NOMO-1 treated with DMSO at 0.1 percent for 48 hours (cell line): Measurements from ENCODE around the gene MGMT.

Experiments used
- DNase-seq: peaks from one replicate; lab custom pipeline; 2025; ENCODE audit not compliant: unreplicated experiment; lab: John Stamatoyannopoulos, UW

Gene MGMT

DNA sequence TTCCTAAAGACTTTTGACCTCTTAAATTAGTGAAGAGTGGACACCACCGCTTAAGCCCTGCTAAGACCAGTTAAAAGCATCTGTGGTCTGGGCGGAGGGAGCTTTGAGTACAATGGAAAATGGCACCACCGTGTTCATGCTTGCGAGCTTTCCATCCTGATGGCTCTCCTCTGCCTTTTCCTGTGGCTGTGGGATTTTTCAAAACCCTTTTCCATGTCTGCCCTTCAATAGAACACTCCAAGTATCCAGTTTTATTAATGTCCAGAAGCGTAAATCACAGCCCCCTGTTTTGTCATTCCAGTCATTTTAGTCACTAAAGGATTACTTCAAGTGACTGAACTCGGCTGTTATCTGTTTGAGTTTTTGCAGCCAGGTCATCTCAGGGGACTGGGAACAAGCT lies 181.8 kb downstream of the MGMT start:
- DNase-seq, result no peak

DNA sequence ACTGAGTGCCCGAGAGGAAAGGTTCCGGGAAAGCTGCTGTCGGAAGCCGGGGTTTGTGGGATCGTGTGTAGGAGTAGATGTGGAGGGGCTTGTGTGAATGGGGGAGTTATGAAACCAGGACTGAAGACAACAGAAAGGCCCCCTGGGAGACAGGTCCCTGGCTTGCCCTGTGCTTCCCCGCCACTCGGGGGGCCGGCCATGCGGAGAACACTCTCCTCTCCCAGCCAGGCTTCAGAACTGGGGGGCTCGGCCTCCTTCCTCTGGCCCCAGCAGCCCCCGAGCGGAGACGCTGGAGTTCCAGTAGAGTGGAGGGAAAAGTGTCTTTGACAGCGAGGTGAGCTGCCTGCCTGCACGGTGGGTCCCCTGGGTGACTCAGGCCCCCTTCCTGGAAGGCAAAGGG lies 185.0 kb downstream of the MGMT start:
- no peak for DNase-seq

- no peak for DNase-seq
Measured at GRCh38 chr10:129652521-129653201, 185.6 kb downstream of the MGMT start.

GRCh38 chr10:129653428-129653827 lies 186.4 kb downstream of the MGMT start:
- no peak for DNase-seq

DNA sequence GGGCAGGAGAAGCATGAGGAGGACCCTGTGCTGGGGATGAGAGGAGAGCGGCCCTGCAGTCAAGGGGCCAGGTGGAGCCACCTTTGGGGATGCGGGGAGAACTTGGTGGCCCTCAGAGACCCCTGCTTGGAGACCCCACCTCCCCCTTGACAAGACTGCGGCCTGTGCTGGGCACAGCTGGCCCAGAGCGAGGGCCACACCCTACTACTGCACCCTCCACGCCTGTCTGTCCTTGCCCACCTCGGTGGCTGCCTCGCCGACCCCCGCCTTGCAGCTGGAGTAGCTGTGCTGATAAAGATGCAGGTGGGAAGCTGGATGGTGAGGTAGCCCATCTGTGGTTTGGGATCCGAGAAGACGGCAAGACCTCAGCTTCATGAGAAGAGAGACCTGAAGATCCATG lies 186.8 kb downstream of the MGMT start:
- DNase-seq, result no peak

GRCh38 chr10:129654461-129654860 lies 187.4 kb downstream of the MGMT start:
- DNase-seq, result no peak

DNA sequence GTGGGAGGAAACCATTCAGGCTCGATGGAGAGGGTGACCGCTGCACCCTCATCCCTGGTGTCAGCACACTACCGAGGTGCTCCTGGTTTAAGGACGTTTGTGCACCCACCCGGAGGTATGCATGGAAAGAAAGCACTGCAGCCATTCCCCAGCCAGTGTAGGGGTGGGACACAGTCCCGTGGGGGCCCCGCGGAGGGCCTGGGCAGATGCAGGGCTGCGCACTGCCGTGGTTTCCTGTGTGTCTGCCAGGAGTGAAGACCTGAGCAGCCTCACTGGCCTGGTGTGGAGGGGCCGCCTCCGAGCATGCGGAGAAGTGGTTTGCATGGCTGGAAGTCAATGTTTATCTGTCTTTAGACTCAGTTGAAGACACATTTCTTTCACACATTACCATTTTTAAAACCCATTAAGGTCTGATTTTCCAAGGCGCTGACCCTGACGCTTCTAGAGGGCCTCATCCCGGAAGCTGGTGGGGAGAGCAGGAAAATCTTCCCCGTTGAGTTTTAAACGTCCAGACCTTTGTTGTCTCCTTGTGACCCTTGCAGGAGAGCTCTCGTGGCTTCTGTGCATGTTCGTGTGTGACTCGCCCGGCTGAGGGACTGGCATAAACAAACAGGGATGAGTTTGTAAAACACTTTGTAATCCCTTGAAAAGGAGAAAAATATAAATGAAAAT lies 188.1 kb downstream of the MGMT start:
- DNase-seq, result no peak

DNA sequence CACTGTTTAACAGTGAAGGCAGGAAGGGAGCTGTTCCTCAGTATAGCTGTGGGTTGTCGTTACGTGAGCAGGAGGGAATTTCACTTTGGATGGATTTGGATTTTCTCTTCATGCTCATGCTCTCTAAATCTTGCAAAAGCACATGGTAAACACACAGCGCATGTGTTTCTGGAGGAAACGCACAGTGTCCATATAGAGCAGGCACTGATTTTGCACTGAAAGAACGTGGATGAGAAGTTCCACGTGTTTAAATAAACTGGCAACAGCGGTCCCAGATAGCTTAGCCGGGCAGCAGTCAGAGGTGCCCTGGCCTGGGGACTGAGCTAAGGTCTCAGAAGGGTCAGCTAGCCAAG lies 188.6 kb downstream of the MGMT start:
- no peak for DNase-seq

DNA sequence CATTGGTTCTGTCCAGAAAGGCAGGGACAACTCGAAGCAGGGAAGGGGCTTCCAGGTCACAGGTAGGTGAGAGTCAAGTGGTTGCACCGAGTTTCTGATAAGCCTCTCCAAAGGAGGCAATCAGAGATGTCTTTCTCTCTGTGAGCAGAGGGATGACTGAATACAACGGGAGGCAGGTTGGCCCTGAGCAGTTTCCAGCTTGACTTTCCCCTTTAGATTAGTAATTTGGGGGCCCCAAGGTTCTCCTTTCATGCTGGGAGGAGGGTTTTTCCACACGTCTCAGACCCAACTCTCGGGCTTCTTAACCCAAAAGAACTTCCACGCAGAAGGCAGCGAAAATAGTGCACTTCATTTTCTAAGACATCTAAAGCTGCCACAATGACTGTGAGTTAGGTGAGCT lies 189.6 kb downstream of the MGMT start:
- DNase-seq, result no peak

GRCh38 chr10:129657297-129658017 lies 190.4 kb downstream of the MGMT start:
- no peak for DNase-seq

- DNase-seq, result no peak
Measured at GRCh38 chr10:129658376-129659072, 191.5 kb downstream of the MGMT start.

- peak; percentile 95 for DNase-seq
Measured at GRCh38 chr10:129659508-129660268, 192.6 kb downstream of the MGMT start.

- DNase-seq, result no peak
Measured at GRCh38 chr10:129660569-129660968, 193.5 kb downstream of the MGMT start.

GRCh38 chr10:129662426-129662825 lies 195.4 kb downstream of the MGMT start:
- no peak for DNase-seq

DNA sequence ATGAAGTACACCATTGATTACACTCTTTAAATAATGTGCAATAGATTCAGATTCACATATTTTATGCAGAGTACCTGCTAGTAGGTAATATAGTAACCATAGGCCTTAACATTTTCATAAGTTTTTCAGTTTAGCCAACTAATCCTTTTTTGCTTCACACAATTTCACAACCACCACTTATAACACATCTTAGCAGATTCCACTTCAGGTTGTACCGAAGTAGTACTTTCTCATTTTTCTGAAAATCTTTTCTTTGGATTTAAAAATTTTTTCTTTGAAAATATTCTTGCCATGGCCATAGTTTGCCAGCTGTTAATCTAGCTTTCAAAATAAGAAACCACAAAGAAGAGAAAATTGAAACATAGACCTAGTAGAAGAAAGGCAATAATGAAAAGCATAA lies 203.1 kb downstream of the MGMT start:
- DNase-seq, result no peak

- no peak for DNase-seq
Measured at GRCh38 chr10:129673292-129673691, 206.3 kb downstream of the MGMT start.

DNA sequence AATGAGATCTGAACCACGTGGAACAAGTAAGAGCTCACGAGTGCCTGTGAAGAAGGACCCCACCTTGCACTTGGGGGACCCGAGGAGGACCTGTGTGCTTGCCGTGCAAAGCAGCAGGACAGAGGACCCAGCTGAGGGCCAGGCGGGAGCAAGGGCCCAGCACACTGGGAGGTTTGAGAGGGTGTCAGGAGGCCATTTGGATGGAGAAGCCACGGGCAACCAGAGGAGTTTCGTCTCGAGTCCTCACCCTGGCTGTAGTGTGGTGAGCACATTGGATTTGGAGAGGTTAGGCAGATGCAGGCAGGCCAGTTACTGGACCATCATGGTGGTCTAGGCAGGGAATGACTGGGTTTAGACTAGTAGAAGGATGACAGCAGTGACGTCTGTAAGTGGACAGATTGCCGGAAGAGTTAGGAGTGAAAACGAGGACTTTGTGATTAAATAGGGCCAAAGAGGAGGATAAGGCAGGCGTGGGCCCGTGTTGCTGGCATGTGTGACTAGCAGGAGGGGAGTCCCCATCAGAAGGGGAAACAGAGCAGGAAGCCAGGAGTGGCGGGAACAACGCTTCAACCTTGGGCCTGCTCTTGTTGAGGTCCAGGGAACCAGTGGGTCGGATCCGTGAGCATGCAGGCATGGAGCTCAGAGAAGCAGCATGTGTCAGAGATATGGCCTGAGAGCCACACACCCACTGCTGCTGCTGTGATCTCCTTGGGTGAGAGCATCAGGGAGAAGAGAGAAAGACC lies 208.2 kb downstream of the MGMT start:
- DNase-seq, result no peak

- DNase-seq, result no peak
Measured at GRCh38 chr10:129676014-129676413, 209.0 kb downstream of the MGMT start.

DNA sequence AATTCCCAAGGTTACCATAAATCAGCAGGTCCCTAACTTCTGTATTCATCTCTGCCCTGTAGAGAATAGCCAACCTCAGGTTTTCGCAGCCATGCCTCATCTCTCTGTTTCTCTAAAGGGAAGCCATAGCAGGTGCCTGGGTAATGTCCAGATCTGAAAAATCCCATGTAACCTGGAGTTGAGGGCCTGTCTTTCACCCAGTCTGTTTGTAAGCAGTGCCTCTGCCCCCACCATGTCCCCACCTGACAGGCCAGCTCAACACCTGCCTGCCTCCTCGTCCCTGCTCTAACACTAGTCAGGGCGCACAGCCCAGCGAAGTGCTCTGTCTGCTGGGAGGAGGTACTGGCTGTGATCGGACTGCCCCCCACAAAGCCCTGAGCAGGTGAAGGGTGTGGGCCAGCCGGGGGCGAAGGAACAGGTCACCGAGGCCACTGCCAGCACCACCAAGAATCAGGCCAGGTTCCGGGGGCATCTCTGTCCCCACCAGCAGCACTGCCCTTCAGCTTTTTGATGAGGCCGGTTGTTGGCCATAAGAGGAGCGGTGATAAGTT lies 210.4 kb downstream of the MGMT start:
- DNase-seq, result no peak

GRCh38 chr10:129678186-129678585 lies 211.1 kb downstream of the MGMT start:
- no peak for DNase-seq
